GM12878 (cell line): ENCODE results near the gene ZNF653. TPM values are rescaled to one million over a fixed set of nuclear protein-coding genes. Genes with fewer than 3 reads are reported as not detected.
A peak's percentile ranks its signal among the peaks of the same experiment; 100 is the strongest.

Experiments
- BACH1 ChIP-seq: fragments of 450-650 bp; IDR thresholded peaks from 2 replicates; pipeline ENCODE4 v1.6.1; 2017; ENCODE audit warnings: mild to moderate bottlenecking, borderline replicate concordance
- BCL11A ChIP-seq: IDR thresholded peaks from 2 replicates; pipeline ENCODE4 v1.6.1; 2011; ENCODE audit warnings: low read depth, low read length
- CHD2 ChIP-seq: IDR thresholded peaks from 2 replicates; pipeline ENCODE4 v1.6.1; 2011; ENCODE audit warnings: low read depth, low read length, improper control_type of control experiment, borderline replicate concordance
- CREM ChIP-seq: IDR thresholded peaks from 2 replicates; pipeline ENCODE4 v1.6.1; 2014; ENCODE audit warnings: antibody characterized with exemption, low read depth
- E2F4 ChIP-seq: IDR thresholded peaks from 2 replicates; pipeline ENCODE4 v1.6.1; 2012; ENCODE audit warnings: low read depth, low read length, improper control_type of control experiment
- FOXK2 ChIP-seq: fragments of 450-650 bp; IDR thresholded peaks from 2 replicates; pipeline ENCODE4 v1.6.1; 2017; ENCODE audit warnings: mild to moderate bottlenecking, moderate library complexity
- IKZF1 ChIP-seq: fragments of 450-650 bp; conservative IDR thresholded peaks from 2 replicates; pipeline ENCODE4 v1.6.1; 2017; ENCODE audit warnings: antibody characterized with exemption, mild to moderate bottlenecking
- IRF4 ChIP-seq: IDR thresholded peaks from 2 replicates; pipeline ENCODE4 v1.6.1; 2011; ENCODE audit warnings: low read depth, low read length
- IRF5 ChIP-seq: fragments of 450-650 bp; IDR thresholded peaks from 2 replicates; pipeline ENCODE4 v1.6.1; 2017; ENCODE audit warnings: borderline replicate concordance
- NFXL1 ChIP-seq: fragments of 450-650 bp; IDR thresholded peaks from 2 replicates; pipeline ENCODE4 v1.6.1; 2017; ENCODE audit warnings: antibody characterized with exemption, mild to moderate bottlenecking, borderline replicate concordance
- PRDM15 ChIP-seq: fragments of 450-650 bp; formaldehyde crosslinking; IDR thresholded peaks from 2 replicates; pipeline ENCODE4 v1.4.0; 2020; ENCODE audit warnings: mild to moderate bottlenecking, moderate library complexity
- RCOR1 ChIP-seq: conservative IDR thresholded peaks from 2 replicates; pipeline ENCODE4 v1.6.1; 2012; ENCODE audit warnings: low read depth, low read length, improper control_type of control experiment
- STAT1 ChIP-seq: fragments of 450-650 bp; conservative IDR thresholded peaks from 2 replicates; pipeline ENCODE4 v1.6.1; 2014; ENCODE audit warnings: antibody characterized with exemption, mild to moderate bottlenecking
- STAT3 ChIP-seq: IDR thresholded peaks from 2 replicates; pipeline ENCODE4 v1.6.1; 2011; ENCODE audit warnings: low read depth, low read length, improper control_type of control experiment
- TAF1 ChIP-seq: IDR thresholded peaks from 2 replicates; pipeline ENCODE4 v1.6.1; 2011; ENCODE audit warnings: mild to moderate bottlenecking, low read depth, low read length, borderline replicate concordance
- TBL1XR1 ChIP-seq: IDR thresholded peaks from 2 replicates; pipeline ENCODE4 v1.6.1; 2012; ENCODE audit warnings: low read depth, low read length, improper control_type of control experiment
- YY1 ChIP-seq: IDR thresholded peaks from 2 replicates; pipeline ENCODE4 v1.6.1; 2011; ENCODE audit warnings: low read depth, mild to moderate bottlenecking, low read length
- ZNF24 ChIP-seq: fragments of 450-650 bp; IDR thresholded peaks from 2 replicates; pipeline ENCODE4 v1.6.1; 2017; ENCODE audit warnings: antibody characterized with exemption, mild to moderate bottlenecking
- ZNF274 ChIP-seq: IDR thresholded peaks from one replicate; pipeline ENCODE4 v1.8.0; 2011; ENCODE audit not compliant: insufficient read length, insufficient read depth
- ZSCAN29 ChIP-seq: fragments of 450-650 bp; IDR thresholded peaks from 2 replicates; pipeline ENCODE4 v1.6.1; 2017; ENCODE audit warnings: mild to moderate bottlenecking, moderate library complexity
- polyA plus RNA-seq, 11 experiments: library from polyadenylated mRNA; depleted of rRNA in 4 of 11; unstranded in 6 of 11; stranded (reverse) in 5 of 11; fragments of >200 nt; fragmentation: Nextera tagmentation in 4 of 11; fragmentation: Illumina TruSeq in 1 of 11; extraction: Ambion mirVana in 4 of 11; extraction: Trizol in 1 of 11; gene quantifications; 1 replicate in 1 of 11; 2 replicates in 10 of 11; pipeline versions ENCODE4 v1.2.1 to v1.2.3, GENCODE V29; 2011 to 2016; ENCODE audit warnings: inconsistent platforms in 2 of 11, missing spikeins in 2 of 11, low read depth in 1 of 11
- total RNA-seq, 4 experiments: library from RNA; depleted of rRNA in 3 of 4; stranded (reverse); fragments of >200 nt in 3 of 4; fragmentation: Illumina TruSeq in 1 of 4; extraction: Trizol in 1 of 4; gene quantifications; 2 replicates each; pipeline versions ENCODE4 v1.2.1 to v1.2.3, GENCODE V29; 2013 to 2021
- TF ChIP-seq, protein P1 (sequence below): fragments of 450-650 bp; IDR thresholded peaks from 2 replicates; pipeline ENCODE4 v1.6.1; 2014; ENCODE audit warnings: mild to moderate bottlenecking
- TF ChIP-seq, protein P2 (sequence below): IDR thresholded peaks from 2 replicates; pipeline ENCODE4 v1.6.1; 2011; ENCODE audit warnings: low read depth, mild to moderate bottlenecking, low read length, moderate library complexity, borderline replicate concordance; ENCODE audit errors: extremely low read depth

ZNF653 gene
- total and polyA plus RNA-seq, 10 of the 15 experiments (the other 5 are each of a cell fraction or from before 2014, with no cell fraction given), result 2.2 to 13.2 (median 6.7) TPM; not detected in 2

- TF ChIP-seq ZSCAN29, result no peak
- TF ChIP-seq PRDM15 (CRISPR knock-in tag), result no peak
- TF ChIP-seq E2F4, result no peak
- TF ChIP-seq CHD2, result no peak
- no peak for TF ChIP-seq ZNF274
- TF ChIP-seq STAT3, result no peak
- TF ChIP-seq YY1, result peak; percentile 85
- TF ChIP-seq, protein P1, sequence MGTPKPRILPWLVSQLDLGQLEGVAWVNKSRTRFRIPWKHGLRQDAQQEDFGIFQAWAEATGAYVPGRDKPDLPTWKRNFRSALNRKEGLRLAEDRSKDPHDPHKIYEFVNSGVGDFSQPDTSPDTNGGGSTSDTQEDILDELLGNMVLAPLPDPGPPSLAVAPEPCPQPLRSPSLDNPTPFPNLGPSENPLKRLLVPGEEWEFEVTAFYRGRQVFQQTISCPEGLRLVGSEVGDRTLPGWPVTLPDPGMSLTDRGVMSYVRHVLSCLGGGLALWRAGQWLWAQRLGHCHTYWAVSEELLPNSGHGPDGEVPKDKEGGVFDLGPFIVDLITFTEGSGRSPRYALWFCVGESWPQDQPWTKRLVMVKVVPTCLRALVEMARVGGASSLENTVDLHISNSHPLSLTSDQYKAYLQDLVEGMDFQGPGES, result peak; percentile 16; the same call in 1 of the 2 replicates
- TF ChIP-seq, protein P2, sequence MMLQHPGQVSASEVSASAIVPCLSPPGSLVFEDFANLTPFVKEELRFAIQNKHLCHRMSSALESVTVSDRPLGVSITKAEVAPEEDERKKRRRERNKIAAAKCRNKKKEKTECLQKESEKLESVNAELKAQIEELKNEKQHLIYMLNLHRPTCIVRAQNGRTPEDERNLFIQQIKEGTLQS, result peak; percentile 96
- TF ChIP-seq TAF1, result peak; percentile 28; the same call in 1 of the 2 replicates
- TF ChIP-seq IRF5, result no peak
- TF ChIP-seq FOXK2, result no peak
- TF ChIP-seq CREM, result peak; percentile 23; the same call in 1 of the 2 replicates
- 0 out of 2 replicates have a peak, but pooled peaks have one; percentile 58 for TF ChIP-seq ZNF24
- peak; percentile 83; the same call in 1 of the 2 replicates for TF ChIP-seq RCOR1
- peak; percentile 72 for TF ChIP-seq IKZF1
- peak; percentile 5; the same call in 1 of the 2 replicates for TF ChIP-seq IRF4
- TF ChIP-seq STAT1, result peak; percentile 86; the same call in 1 of the 2 replicates
- TF ChIP-seq TBL1XR1, result peak; percentile 60; the same call in 1 of the 2 replicates
- no peak for TF ChIP-seq NFXL1
- peak; percentile 95 for TF ChIP-seq BACH1
- TF ChIP-seq BCL11A, result no peak
Measured at GRCh38 chr19:11482384-11483050, 23.1 kb downstream of the ZNF653 start (continued).
